GM19395 (cell line): ENCODE data around the gene ADIG.
"Not testable (repeated sequence)": the region's sequence is repeated elsewhere in the genome, so short reads cannot be mapped to it uniquely, and the experiment has no call there.

Source experiments
- ATAC-seq: cut with Tn5 transposase; IDR thresholded peaks from one replicate; pipeline ENCODE4 v1.9.1; 2021; ENCODE audit warnings: mild to moderate bottlenecking, moderate library complexity; ENCODE audit not compliant: unreplicated experiment

Gene ADIG

DNA sequence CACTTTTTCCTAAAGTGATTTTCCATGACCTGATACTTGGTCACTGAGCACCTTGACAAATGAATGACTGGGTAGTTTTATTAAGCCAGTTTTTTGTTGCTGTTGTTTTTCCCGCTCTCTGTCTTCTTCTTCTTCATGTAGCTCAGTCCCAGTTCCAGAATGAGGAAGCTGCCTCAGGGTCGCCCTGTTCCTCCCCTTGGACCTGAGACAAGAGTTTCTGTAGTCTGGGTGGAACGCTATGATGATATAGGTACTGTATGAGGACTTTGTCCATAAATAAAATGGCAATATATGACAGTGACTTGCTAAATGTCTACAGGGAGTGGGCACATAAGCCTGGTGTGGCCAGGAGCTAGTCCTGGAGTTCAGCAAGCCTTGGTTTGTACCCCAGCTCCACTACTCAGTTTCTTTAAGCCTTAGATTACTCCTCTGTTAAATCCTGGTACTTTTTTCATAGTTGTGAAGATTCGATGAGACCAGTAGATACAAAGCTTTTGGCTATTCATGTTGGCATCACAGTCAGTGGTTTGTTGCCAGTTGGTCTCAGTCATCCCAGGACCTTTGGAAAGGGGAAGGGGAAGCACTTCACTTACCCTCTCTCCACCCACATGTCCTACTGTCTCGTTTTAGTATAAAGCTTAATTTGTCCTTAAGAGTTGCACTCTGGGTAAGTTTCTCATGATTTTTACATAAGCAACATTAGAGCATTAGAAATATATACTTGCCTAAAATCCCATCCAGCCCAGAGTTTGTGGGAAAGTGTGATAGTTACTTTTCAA lies 11.1 kb upstream of the ADIG start:
- ATAC-seq, result no peak

DNA sequence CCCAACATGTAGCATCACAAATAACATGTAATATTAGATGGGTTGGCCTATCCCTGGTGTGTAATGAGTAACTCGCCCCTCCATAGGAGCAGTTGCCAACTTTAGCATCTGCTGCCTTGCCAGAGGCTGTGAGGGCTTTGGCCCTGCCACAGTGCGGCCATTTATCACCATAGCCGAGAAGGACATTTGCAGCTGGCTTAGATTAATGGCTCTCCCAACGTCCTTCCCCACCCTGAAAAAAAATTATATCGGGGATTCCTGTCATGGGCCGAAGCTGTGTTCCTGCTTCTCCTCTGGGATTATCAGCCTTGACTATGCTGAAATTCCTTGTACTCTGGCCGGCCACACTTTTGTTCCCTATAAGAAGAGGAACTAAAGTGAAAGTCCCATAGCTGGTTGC lies 7.6 kb upstream of the ADIG start:
- ATAC-seq, result no peak

DNA sequence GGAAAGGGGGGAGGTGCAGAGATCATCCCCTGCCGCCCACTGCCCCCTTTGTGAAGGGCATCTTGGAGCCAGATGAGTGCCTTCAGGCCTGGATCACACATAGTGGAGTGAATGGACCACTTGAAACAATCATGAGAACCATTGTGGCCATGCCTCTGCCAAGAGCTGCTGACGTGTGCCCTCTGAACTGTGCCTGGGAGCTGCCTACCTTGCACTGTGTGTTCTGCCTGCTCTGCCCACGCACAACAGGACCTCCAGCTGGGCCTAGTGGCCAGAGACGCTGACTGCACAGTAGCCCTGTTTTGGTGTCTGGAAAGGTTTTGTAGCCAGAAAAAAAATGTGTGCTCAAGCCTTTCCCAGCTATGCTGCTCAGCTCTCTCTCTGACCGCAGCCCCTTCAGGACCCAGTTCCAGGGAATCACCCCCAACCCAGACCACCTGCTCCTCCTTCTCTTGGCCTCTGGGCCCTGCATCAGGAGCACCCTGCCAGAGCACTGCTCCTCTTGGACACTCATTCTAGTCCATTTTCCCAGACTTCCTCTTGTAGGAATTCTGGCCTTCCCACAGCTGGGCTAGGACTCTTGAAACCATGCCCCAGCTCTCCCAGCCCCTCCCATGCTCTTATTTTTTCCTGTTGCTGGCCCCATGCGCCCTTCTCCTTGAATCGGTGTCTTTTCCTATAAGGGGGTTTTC lies 1.6 kb upstream of the ADIG start:
- ATAC-seq, result no peak

DNA sequence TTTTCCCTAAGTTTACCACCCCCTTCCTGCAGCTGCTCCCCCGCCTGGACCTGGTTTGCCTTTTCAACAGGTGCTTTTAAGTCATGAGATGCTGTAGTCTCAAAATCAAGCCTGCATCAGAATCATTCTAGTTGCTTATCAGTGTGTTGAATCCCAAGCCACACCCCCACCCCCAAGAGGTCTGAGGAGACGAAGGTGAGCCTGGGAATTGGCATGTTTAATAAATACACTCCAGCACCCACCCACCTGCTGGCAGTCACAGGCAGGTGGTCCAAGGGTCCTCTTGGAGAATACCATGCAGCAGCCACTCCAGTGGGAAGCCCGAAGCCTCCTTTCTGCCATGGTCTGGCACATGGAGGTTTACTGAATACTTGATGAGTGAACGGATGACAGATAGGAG lies 1.1 kb upstream of the ADIG start:
- no peak for ATAC-seq

DNA sequence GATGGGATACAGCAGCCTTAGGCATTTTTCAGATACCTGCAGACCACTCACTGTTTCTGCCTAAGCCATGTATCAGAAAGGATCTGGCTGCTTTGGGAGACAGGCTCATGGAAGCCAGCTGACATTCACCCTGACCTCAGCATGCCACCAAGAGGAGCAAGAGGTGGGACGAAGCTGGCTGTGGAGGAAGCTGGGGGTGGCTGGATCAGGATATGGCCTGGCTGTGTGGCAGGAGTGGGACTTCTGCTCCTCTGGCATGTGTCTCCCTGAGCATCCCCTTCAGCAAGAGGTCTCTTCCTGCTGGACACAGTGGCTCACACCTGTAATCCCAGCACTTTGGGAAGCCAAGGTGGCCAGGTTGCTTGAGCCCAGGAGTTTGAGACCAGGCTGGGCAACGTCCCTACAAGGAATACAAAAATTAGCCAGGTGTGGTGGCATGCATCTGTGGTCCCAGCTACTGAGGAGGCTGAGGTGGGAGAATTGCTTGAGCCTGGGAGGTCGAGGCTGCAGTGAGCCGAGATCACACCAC lies 897 bp downstream of the ADIG start:
- ATAC-seq, result no peak

DNA sequence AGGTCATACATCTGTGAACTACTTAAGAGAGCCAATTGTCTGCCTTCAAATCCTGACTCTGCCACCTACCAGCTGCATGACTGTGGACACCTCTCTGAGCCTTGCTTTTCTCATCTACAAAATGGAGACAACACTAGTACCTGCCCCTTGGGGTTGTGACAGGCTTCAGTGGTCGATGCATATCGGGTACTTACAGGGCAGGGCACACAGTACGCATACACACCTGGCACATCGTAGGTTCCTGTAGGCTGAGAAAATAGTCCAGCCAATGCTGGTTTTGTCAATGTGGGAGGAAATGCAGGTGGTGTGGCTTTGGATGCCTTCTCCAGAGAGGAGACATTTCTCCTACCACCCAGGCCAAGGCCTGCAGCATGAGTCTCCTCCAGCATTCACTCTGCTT lies 2.3 kb downstream of the ADIG start:
- no peak for ATAC-seq

DNA sequence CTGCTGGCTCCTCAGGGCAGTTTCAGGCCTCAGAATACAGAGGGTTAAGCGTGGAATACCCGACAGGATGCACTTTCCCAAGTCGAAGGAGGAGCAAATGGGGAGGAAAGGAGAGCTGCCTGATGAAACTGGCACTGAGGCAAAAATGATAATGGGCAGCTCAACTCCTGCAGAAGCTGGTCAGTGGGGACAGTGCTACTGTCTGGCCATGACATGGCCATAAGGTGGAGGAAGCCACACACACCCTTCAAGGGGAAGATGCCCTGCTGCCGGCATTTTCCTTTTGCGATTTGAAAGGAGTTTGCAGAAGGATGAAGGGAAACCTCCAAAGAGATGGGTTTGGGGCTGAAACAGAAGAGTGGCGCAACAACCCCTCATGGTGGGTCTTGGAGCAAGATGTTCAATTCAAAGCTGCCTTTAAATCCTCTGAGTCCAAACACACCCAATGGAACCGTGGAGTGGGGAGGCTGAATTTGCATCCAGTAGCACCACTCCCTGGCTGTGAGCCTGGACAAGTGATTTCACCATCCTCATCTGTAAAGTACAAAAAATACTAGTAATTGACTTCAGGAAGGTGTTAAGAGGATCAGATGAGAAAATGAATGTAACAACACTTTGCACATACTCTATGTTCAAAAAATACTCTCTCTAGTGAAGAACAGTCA lies 3.2 kb downstream of the ADIG start:
- ATAC-seq, result no peak

DNA sequence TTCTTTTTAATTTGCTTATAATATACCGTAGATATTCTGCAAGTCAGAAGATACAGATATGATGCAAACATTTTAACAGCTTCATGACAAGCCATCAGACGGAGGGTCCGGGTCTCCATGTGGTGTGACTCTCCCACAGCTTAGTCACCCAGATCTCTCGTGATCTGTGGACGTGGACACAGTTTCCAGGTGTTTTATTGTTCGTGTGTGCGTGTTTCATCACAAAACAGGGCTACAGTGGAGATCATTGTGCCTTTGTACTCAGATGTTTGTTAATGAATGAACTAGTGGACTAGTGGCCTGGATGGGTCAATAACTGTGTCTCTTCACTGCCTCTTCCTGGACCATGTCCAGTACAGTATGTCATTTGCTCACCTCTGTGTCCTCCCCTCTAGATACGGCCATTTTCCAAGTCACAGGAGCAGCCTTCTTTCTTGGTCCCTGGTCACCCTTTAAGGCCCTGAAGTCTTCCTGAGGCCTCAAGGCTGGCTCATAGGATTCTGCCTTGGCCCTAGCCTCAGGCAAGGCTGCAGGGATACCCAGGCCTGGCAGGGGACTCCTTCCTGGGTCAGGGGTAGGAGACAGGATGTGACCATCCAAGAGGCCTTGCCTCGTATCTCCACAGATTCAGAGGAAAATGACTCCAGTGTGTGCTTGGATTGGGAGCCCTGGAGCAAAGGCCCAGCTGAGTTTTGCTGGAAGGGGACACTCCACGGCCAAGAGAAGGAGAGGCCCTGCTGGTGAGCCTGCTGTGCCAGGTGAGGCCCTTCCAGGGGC lies 4.6 kb downstream of the ADIG start:
- no peak for ATAC-seq

DNA sequence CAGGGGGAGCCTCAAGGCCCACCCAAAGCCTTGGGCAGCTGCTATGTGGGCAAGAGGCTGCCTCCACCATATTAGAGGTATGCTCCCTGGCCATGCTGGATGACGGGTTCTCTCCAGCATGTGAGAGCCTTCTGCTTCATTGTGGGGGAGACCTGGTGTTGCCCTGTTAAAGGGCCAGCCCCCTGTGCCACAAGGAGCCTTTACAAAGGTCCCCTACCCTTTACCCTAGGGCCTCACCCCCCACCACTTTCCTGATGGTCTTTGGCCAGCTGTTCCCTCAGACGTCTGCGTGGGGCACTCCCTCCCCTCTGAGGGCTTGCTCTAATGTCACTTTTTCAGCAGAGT lies 5.2 kb downstream of the ADIG start:
- no peak for ATAC-seq

DNA sequence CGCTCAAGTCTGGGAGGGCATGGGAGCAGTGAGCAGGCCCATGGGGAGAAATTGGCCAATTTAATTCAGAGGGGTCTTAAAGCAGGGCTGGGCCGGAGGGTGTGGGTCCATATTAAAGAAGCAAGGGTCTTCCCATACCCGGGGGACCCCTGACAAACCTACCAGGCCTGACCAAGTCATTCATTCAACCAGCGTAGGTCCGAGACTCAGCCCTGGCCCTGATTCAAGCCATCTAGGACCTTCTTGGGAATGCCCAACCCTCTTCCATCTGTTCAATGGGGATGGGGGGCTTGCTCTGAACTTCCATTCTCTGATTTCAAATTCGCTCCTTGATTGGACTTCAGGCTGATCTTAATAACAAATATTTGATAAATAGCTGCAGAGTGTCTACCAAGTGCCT lies 7.3 kb downstream of the ADIG start:
- ATAC-seq, result no peak

DNA sequence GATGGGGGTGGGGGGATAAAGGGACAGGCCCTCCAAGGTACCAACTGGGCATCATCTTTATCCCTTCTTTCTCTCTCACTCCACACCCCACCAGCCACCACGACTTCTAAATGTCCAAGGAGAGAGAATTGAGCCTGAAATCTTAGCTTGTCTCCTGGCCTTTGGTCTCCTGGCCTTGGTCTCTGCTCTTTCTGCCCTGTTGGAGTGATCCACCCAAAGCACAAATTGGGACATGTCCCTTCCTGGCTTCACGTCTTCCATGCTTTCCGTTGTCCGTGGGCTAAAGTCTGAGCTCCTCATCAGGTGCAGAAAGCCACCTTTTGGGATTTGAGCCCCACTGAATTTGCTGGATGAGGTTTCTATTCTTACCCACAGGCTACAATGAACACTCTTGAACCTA lies 8.4 kb downstream of the ADIG start:
- ATAC-seq, result no peak

DNA sequence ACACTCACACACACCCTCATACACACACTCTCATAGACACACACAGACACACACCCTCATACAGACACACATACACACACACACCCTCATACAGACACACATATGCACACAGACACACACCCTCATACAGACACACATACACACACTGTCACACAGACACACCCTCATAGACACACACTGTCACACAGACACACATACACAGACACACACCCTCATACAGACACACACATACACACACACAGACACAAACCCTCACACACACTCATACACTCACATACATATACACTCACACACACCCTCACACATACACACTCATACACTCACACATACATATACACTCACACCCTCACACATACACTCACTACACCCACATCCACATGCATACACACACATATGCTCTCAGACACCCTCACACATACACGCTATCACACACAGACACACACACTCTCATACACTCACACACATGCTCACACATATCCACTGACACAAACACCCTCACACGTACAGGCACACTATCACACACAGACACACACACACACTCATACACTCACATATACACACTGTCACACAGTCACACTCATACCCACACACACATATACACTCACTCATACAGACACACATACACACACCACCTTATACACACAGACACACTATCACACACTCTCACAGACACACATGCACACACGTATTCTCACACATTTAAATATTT lies 9.1 kb downstream of the ADIG start:
- no peak for ATAC-seq

DNA sequence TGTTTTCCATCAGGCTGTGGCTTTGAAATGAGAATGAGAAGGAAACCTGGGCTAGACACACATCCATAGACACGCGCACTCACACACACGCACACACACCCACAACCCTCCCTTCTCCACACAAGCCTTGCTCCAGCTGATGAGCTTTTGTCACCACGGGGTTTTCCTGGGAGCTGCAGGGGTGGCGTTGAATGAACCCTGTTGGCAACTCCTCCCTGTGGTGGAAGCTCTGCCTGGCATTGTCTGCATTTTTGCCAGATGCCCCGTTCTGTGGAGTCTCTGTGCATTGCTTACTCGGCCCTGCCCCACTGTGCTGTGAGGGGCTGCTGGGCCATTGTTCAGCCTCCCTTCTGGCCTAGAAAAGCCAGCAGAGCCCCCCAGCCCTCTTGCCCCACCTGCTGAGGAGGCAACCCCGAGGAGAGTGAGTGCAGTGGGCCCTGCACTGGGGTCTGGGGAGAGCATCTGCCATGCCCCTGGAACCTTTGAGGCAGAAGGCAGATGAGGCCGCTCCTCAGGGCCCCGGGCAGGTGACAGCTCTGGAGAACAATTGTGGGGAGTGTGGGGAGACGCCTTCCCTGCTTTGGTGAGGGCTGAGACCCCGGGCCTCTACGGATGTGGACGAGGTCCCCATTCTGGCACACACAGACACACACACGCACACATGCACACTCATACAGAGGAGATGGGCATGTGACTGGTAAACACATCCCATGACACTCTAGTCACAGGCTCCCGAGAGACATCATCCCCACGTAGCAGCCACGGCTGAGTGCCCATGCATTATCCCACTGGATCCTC lies 9.9 kb downstream of the ADIG start:
- no peak for ATAC-seq

DNA sequence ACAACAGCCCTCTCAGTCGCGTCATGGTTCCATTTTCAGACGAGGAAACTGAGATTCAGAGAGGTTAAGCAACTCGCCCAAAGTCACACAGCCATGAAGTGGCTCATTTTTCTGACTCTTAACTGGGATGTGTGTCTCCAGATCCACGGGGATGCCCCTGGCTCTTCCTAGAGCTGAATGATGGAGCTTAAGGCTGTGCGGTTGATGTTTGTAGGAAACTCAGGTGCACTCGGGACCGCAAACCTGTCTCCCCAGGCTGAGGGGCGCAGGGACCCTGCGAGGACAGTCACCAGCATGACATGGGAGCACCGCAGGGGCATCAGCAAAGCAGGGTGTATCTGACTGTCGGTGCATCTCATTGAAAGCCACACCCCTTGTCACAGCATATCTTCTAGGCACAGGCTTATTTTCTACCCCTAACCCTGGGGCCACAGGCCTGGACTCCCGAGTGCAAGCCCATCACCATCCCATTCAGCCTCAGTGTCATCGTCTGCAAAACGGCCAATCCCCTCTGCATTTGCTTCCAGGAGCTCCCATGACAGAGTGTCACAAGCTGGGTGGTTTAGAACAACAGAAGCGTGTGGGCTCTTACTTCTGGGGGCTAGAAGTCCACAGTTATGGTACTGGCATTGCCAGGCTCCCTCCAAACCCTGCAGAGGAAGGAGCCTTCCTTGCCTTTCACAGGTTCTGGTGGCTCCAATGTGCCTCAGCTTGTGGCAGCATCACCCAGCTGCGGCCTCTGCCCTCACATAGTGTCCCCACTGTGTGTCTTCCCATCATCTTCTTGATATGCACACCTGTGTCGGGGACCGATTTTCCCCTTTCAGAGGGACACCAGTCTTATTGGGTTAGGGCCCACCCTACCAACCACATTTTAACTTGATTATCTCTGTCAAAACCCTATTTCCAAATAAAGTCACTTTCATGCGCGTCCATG lies 10.7 kb downstream of the ADIG start:
- ATAC-seq, result no peak

DNA sequence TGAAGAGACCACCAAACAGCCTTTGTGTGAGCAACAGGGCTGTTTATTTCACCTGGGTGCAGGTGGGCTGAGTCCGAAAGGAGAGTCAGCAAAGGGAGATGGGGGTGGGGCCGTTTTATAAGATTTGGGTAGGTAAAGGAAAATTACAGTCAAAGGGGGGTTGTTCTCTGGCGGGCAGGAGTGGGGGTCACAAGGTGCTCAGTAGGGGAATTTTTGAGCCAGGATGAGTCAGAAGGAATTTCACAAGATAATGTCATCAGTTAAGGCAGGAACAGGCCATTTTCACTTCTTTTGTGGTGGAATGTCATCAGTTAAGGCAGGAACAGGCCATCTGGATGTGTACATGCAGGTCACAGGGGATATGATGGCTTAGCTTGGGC lies 11.4 kb downstream of the ADIG start:
- ATAC-seq, result not testable (repeated sequence)

DNA sequence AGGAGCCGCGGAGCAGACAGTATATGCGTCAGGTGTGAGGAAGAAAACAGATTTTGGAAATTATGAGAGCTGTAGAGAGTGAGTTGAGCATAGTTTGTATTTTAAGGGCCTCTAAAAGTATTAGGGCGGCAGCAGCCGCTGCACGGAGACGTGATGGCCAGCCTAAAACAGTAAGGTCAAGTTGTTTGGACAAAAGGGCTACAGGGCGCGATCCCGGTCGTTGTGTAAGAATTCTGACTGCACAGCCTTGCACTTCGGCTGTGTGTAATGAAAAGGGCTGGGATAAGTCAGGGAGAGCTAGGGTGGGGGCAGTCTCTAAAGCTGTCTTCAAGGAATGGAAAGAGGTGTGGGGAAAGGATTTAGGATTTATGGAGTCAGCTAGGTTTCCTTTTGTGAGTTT lies 13.3 kb downstream of the ADIG start:
- ATAC-seq, result not testable (repeated sequence)

DNA sequence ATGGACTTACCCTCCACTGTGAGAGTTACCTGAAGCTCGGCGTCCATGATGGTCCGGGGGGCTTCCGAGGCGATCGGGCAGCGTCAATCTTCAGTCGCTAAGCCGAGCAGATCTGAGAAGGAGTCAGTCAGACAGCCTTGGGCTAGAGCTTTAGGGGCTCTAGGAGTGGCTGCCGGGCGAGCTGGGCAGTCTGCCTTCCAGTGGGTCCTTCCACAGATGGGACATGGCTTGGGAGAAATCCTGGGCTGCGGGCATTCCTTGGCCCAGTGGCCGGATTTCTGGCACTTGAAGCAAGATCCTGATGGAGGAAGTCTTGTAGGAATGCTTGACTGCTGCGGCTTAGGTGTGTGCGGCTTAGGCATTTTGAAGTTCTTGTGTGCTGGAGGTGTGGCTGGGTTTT lies 14.9 kb downstream of the ADIG start:
- ATAC-seq, result not testable (repeated sequence)

DNA sequence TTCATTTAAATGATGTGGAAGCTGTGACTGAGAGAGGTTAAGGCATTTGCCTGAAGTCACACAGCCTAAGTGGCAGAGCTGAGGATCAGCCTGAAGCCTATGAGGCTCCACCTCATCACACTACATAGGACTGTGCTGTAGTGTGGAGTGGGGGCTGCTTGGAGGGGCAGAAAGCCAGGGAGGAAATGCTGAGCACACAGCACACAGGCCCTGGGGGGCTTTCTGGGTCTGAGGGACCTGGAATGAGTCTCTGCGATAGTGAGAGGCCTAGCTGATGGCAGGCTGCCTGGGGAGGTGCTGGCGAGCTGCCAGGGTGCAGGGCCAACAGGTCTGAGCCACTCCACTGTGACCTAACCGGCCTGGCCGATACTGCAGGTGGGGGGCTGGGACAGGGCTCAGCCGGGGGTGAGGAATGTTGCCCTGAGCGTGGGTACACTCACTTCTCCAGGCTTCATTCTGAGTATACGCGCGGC lies 18.4 kb downstream of the ADIG start:
- ATAC-seq, result no peak

DNA sequence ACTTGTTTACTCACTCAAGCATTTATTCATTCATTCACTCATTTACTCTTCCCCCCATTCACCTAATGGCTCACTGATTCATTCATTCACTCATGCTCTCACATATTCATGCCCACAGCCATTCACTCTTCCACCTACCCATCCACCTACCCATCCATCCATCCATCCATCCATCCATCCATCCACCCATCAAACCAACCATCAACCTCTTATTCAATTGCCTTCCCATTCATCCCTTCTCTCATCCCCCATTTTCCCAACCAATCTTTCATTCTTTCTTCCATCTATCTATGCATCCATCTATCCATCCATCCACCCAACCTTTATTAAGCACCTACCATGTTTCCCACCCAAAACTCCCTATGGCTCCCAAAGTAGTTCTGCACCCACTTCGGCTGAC lies 19.1 kb downstream of the ADIG start:
- no peak for ATAC-seq
